ENCODE data around the gene CLECL1.

DNA sequence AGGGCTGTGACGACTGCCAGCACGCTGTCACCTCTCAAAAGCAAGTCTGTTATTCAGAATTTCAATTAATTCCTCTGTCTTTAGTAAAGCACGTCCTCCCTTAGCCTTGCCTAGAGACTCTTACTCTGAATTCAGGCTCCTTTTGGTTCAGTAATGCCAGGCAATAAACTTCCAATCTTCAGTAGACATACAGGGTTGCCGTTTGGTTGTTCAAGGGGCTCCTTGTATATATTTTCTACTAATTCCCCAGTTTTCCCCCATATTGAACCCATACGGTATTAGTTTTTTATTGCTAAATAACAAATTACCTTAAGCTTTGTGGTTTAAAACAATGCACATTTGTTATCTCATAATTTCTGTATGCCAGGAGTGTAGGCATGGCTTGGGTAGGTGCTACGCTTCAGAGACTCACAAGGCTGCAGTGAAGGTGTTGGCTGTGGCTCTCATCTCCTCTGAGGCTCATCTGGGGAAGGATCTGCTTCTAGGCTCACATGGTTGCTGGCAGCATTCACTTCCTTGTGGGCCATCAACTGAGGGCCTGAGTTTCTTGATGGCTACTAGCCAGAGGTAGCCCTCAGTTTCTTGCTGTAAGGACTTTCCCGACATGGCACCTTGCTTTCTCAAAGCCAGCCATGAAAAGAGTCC, 7.3 kb upstream of the CLECL1 start:
- TF ChIP-seq YY1 (IDR thresholded peaks at IDR 0.05; ENCODE audit: low read depth): no peak
- TF ChIP-seq RAD21 (IDR thresholded peaks at IDR 0.05; ENCODE audit: low read length): no peak
- no peak for TF ChIP-seq POLR2AphosphoS5 (IDR thresholded peaks at IDR 0.05; ENCODE audit: low read depth, low read length)
- TF ChIP-seq, protein P1, sequence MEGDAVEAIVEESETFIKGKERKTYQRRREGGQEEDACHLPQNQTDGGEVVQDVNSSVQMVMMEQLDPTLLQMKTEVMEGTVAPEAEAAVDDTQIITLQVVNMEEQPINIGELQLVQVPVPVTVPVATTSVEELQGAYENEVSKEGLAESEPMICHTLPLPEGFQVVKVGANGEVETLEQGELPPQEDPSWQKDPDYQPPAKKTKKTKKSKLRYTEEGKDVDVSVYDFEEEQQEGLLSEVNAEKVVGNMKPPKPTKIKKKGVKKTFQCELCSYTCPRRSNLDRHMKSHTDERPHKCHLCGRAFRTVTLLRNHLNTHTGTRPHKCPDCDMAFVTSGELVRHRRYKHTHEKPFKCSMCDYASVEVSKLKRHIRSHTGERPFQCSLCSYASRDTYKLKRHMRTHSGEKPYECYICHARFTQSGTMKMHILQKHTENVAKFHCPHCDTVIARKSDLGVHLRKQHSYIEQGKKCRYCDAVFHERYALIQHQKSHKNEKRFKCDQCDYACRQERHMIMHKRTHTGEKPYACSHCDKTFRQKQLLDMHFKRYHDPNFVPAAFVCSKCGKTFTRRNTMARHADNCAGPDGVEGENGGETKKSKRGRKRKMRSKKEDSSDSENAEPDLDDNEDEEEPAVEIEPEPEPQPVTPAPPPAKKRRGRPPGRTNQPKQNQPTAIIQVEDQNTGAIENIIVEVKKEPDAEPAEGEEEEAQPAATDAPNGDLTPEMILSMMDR (IDR thresholded peaks at IDR 0.05): no peak
- no peak for TF ChIP-seq TAF1 (IDR thresholded peaks at IDR 0.05; ENCODE audit: borderline replicate concordance, low read depth, low read length)
- no peak for TF ChIP-seq TEAD4 (IDR thresholded peaks at IDR 0.05; ENCODE audit: borderline replicate concordance, insufficient read depth)
- no peak for TF ChIP-seq FOXM1 (IDR thresholded peaks at IDR 0.05; ENCODE audit: low read depth)
- TF ChIP-seq SMC3 (IDR thresholded peaks at IDR 0.05; ENCODE audit: low read depth, low read length): no peak
- TF ChIP-seq MXI1 (IDR thresholded peaks at IDR 0.05; ENCODE audit: low read depth, low read length): no peak
- no peak for TF ChIP-seq EZH2phosphoT487 (IDR thresholded peaks at IDR 0.05; ENCODE audit: borderline replicate concordance, low read depth)
- TF ChIP-seq, protein P2, sequence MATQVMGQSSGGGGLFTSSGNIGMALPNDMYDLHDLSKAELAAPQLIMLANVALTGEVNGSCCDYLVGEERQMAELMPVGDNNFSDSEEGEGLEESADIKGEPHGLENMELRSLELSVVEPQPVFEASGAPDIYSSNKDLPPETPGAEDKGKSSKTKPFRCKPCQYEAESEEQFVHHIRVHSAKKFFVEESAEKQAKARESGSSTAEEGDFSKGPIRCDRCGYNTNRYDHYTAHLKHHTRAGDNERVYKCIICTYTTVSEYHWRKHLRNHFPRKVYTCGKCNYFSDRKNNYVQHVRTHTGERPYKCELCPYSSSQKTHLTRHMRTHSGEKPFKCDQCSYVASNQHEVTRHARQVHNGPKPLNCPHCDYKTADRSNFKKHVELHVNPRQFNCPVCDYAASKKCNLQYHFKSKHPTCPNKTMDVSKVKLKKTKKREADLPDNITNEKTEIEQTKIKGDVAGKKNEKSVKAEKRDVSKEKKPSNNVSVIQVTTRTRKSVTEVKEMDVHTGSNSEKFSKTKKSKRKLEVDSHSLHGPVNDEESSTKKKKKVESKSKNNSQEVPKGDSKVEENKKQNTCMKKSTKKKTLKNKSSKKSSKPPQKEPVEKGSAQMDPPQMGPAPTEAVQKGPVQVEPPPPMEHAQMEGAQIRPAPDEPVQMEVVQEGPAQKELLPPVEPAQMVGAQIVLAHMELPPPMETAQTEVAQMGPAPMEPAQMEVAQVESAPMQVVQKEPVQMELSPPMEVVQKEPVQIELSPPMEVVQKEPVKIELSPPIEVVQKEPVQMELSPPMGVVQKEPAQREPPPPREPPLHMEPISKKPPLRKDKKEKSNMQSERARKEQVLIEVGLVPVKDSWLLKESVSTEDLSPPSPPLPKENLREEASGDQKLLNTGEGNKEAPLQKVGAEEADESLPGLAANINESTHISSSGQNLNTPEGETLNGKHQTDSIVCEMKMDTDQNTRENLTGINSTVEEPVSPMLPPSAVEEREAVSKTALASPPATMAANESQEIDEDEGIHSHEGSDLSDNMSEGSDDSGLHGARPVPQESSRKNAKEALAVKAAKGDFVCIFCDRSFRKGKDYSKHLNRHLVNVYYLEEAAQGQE (IDR thresholded peaks at IDR 0.05; ENCODE audit: low read depth, low read length): no peak
- TF ChIP-seq JUND (IDR thresholded peaks at IDR 0.05): no peak
- TF ChIP-seq, protein P3, sequence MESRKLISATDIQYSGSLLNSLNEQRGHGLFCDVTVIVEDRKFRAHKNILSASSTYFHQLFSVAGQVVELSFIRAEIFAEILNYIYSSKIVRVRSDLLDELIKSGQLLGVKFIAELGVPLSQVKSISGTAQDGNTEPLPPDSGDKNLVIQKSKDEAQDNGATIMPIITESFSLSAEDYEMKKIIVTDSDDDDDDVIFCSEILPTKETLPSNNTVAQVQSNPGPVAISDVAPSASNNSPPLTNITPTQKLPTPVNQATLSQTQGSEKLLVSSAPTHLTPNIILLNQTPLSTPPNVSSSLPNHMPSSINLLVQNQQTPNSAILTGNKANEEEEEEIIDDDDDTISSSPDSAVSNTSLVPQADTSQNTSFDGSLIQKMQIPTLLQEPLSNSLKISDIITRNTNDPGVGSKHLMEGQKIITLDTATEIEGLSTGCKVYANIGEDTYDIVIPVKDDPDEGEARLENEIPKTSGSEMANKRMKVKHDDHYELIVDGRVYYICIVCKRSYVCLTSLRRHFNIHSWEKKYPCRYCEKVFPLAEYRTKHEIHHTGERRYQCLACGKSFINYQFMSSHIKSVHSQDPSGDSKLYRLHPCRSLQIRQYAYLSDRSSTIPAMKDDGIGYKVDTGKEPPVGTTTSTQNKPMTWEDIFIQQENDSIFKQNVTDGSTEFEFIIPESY (IDR thresholded peaks at IDR 0.05; ENCODE audit: borderline replicate concordance, low read depth): no peak

Data from SK-N-SH (cell line).